Activated T-helper 9 cell treated with anti-CD3 and anti-CD28 coated beads, Interleukin-2, amount 50 U/mL, for 16 hours (primary cell): Measurements from ENCODE around the gene SPEG.
"Not testable (repeated sequence)": the region's sequence is repeated elsewhere in the genome, so short reads cannot be mapped to it uniquely, and the experiment has no call there.

Source experiments
- DNase-seq: peaks from one replicate; pipeline ENCODE4 v3.0.0-alpha.2; 2020; ENCODE audit warnings: low read depth

SPEG gene

GRCh38 chr2:219404954-219405353 is 29.7 kb upstream of the SPEG start:
- no peak for DNase-seq

GRCh38 chr2:219405451-219405850 is 29.2 kb upstream of the SPEG start:
- no peak for DNase-seq

DNA sequence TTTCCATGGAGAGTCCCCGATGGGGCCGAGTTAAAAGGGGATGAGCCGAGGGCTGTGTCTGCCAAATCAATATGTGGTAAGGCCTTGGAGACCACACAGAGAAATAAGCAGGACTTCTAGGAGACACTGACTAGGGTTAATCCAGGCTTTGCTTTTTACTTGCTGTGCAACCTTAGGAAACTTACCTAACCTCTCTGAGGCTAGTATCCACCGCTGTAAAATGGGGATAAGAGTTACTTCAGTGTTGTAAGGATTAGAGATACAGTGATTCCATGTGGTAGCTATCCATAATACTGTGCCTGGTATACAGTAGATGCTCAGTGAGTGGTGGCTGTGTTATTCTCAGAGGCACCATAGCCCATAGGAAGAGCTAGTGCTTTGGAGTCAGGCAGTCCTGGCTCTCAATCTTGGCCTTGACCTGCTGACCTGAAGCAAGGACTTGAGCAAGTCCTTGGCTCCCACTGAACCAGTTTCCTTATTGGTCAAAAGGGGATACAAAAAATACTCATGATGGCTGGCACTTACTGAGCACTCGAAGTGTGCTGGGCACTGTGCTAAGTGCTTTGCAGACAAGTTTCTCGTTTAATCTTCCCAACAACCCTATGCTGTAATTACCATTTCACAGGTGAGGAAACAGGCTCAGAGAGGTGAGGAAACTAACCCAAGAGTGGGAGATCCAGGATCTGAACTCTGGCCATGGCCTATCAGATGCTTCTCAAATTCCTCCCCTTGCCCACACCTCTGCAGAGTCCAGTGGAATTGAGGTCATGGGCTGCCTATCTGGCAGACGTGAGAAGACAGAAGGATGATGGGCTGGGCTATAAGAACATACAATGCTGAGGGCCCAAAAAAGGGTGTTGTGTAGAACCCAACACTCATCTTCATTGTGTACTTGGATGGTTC is 28.4 kb upstream of the SPEG start:
- DNase-seq = no peak

GRCh38 chr2:219406861-219407230 is 27.8 kb upstream of the SPEG start:
- DNase-seq = no peak

DNA sequence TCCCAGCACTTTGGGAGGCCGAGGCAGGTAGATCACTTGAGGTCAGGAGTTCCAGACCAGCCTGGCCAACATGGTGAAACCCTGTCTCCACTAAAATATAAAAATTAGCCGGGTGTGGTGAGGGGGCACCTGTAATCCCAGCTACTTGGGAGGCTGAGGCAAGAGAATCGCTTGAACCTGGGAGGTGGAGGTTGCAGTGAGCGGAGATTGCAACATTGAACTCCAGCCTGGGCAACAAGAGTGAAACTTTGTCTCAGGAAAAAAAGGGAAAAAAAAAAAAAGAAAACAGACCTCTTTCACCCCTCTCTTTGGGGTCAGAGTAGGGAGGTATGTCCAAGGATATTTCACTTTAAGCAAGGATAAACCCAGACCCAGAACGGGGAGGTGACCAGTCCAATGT is 27.3 kb upstream of the SPEG start:
- not testable (repeated sequence) for DNase-seq

DNA sequence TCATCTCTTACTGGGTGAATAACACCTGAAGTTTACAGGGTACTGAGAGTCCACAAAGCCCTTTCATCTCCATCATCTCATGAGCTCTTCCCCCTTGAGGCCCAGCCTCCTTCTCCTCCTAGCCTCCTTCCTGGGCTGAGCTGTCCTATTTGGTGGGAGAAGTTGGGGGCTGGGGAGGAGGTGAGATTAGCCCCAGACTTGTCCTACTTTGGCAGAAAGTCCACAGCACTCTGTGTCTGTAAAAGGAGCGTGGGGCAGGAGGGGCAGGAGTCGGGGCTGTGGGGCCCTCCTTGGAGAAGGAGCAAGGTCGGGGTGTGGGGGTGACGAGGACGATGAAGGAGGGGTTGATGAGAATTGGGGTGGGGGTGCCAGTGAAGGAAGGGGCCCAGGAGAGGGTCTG is 26.4 kb upstream of the SPEG start:
- no peak for DNase-seq

- no peak for DNase-seq
Measured at GRCh38 chr2:219408631-219409030, 26.0 kb upstream of the SPEG start.

GRCh38 chr2:219409619-219410018 is 25.0 kb upstream of the SPEG start:
- DNase-seq = no peak

- no peak for DNase-seq
Measured at GRCh38 chr2:219410390-219410789, 24.3 kb upstream of the SPEG start.

GRCh38 chr2:219414857-219415256 is 19.8 kb upstream of the SPEG start:
- DNase-seq = no peak

DNA sequence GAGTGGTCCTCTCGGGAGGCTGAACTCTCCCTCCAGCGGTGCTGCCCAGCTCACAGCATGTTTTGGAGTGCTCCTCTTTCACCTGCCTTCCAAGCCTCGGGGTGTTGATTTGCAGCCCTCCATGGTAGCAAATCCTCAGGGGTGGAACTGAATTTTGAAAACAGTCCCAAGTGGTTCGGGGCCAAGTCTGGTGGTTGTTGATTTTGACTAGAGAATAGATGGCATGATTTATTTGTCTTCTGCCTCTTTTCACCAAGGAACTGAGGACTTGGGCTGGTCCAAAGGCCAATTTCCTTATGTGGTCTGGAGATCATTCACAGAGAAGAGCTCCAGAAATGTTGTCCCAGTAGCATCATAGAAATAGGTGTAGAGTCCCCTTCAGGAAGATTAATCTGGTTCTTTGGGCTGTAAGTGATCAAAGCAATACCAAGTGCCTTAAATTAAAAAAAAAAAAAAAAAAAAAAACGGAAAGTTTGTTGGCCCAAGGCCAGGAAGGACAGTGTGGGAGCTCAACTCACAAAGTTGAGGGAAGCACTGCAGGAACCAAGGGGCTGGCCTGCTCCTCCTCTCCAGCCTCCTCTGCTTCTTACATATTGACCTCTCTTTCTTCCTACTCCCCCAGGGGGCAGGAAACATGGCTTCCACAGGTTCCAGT is 18.9 kb upstream of the SPEG start:
- DNase-seq = no peak

DNA sequence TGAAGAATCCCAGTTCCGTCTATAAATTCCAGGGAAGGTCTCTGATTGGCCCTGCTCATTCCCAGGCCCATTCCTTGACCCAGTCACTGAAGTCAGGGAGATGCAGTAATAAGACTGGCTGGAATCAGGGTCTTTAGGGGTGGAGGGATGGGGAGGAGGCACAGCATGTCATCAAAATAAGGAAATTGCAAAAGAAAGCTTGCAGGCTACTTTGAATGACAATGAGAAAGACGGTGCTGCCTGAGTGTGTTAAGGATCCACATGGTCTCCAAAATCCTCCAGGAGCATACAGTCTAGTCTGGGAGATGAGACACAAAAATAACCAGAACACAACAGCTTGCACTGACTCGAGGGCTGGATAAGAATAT is 18.4 kb upstream of the SPEG start:
- DNase-seq = no peak

GRCh38 chr2:219416938-219417337 is 17.7 kb upstream of the SPEG start:
- no peak for DNase-seq

DNA sequence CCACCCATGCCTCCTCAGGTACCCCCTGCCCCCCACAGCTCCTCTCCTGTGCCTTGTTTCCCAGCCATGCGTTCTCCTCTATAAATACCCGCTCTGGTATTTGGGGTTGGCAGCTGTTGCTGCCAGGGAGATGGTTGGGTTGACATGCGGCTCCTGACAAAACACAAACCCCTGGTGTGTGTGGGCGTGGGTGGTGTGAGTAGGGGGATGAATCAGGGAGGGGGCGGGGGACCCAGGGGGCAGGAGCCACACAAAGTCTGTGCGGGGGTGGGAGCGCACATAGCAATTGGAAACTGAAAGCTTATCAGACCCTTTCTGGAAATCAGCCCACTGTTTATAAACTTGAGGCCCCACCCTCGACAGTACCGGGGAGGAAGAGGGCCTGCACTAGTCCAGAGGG is 17.3 kb upstream of the SPEG start:
- no peak for DNase-seq

- no peak for DNase-seq
Measured at GRCh38 chr2:219418155-219419011, 16.3 kb upstream of the SPEG start, which contains the start of gene DES. TSS of gene DES (plus strand) at chr2:219418377. CDS start at chr2:219418463, 86 bp downstream.

DNA sequence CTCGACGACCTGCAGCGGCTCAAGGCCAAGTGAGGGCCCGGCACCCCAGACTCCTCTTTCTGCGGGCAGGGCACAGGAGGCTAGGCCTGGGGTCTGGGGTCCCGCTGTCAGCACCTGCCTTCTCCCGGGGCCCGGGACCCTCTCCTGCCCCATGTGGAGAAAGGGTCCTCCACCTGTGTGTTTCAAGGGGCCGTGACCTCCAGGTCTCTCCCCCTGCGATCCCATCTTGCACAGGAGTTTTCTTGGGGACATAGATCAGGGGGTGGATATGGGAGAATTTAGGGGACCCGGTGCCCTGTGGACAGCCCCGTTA is 15.7 kb upstream of the SPEG start:
- DNase-seq = no peak

GRCh38 chr2:219419331-219420197 is 15.1 kb upstream of the SPEG start:
- DNase-seq = no peak

GRCh38 chr2:219420687-219421086 is 14.0 kb upstream of the SPEG start:
- DNase-seq = no peak

- no peak for DNase-seq
Measured at GRCh38 chr2:219421323-219421722, 13.3 kb upstream of the SPEG start.

DNA sequence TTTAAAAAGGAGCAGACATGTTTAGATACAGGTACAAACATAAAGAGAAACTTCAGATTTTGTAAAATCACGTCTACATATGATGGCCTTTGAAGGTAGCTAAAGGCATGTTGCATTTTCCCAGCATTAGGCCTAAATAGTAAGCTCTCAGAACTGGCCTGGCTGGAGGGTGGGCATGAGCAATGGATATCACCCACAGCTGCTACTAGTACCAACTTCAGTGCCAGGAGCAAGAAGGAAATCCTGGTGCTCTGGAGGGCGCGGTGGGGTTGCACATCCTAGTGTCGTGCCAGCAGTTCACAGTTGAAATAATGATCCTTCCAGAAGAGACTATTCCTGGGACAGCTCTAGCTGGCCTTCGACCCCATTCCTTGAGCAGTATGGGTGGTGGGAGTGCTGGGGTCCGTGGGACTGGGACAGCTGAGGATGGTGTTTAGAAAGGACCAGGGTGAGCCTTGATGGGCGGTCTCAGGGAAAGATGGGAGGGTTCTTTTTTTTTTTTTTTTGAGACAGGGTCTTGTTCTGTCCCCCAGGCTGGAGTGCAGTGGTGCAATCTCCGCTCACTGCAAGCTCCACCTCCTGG is 11.6 kb upstream of the SPEG start:
- no peak for DNase-seq

DNA sequence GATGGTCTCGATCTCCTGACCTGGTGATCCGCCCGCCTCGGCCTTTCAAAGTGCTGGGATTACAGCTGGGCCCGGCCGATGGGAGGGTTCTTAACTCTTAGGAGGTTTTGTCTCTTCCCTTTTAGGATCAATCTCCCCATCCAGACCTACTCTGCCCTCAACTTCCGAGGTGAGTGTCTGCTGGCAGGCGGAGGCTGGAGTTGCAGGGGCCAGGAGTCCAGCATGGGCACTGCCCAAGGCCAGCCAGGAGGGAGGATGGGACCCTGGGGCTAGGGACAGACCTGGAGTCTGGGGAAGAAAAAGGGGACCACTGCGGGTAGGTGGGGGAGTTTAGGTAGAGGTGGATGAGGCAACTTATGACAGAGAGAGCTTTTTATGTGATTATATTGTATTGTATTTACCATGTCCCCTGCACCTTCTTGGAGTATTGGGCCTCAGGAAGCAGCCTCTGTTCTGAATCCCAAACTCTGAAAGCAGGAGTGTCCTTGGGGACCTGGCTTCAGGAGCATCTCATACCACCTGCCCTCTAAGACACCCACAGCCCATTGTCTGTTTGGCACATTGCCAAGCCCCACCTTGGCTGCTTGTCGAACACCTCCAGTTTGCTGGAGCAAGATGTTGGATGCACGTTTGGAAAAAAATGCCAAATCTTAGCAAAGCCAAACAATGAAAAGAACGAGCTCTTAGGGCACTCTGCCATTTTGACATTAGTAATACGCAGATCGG is 10.8 kb upstream of the SPEG start:
- no peak for DNase-seq
